ENCODE results near the gene C20orf204. TPM values are rescaled to one million over a fixed set of nuclear protein-coding genes. Genes with fewer than 3 reads are reported as not detected.

The C20orf204 gene
- polyA plus RNA-seq, 1 donor from 2014 or later: 6.0 TPM

GRCh38 chr20:64039293-64040160, 3.5 kb downstream of the C20orf204 start:
- Histone ChIP-seq H3K27ac (ENCODE audit: low read length) (no peak overlapping the region), H3F3A (ENCODE audit: insufficient read depth, low read length, poor library complexity, severe bottlenecking) (no peaks in the 10 kb centered on the region), H3K9ac (ENCODE audit: low read length) (peak overlapping the region; percentile 50), H3K36me3 (ENCODE audit: insufficient read depth, low read length) (no peaks in the 10 kb centered on the region), H3K9me3 (ENCODE audit: low read length) (no peaks in the 10 kb centered on the region), H3K4me3 (ENCODE audit: low read length) (peak overlapping the region; percentile 67), H3K79me2 (replicated peaks; ENCODE audit: insufficient read depth, low read length) (no peaks in the 10 kb centered on the region), H3K27me3 (ENCODE audit: insufficient read depth, low read depth, low read length) (peaks cover 74% of the 10 kb centered on the region), H3K9me2 (ENCODE audit: insufficient read depth, low read length) (no peaks in the 10 kb centered on the region), H2AFZ (ENCODE audit: low read depth, low read length) (no peak overlapping the region), H4K20me1 (ENCODE audit: insufficient read depth) (no peaks in the 10 kb centered on the region), H3K4me2 (ENCODE audit: low read length) (no peak overlapping the region)
- TF ChIP-seq CTCF (IDR thresholded peaks at IDR 0.05; ENCODE audit: poor library complexity, severe bottlenecking) (no peak), RAD21 (conservative IDR thresholded peaks at IDR 0.05) (no peak), SMC3 (conservative IDR thresholded peaks at IDR 0.05; ENCODE audit: poor library complexity) (peak; percentile 4)

- Histone ChIP-seq H3K27me3 (ENCODE audit: insufficient read depth, low read depth, low read length) (peaks cover 83% of the 10 kb centered on the region), H3K4me3 (ENCODE audit: low read length) (no peak overlapping the region), H3K9ac (ENCODE audit: low read length) (no peak overlapping the region), H3K4me2 (ENCODE audit: low read length) (no peak overlapping the region), H4K20me1 (ENCODE audit: insufficient read depth) (no peaks in the 10 kb centered on the region), H3K9me2 (ENCODE audit: insufficient read depth, low read length) (no peaks in the 10 kb centered on the region), H2AFZ (ENCODE audit: low read depth, low read length) (no peak overlapping the region), H3K79me2 (replicated peaks; ENCODE audit: insufficient read depth, low read length) (no peaks in the 10 kb centered on the region), H3F3A (ENCODE audit: insufficient read depth, low read length, poor library complexity, severe bottlenecking) (no peaks in the 10 kb centered on the region), H3K27ac (ENCODE audit: low read length) (no peak overlapping the region), H3K9me3 (ENCODE audit: low read length) (no peaks in the 10 kb centered on the region), H3K36me3 (ENCODE audit: insufficient read depth, low read length) (no peaks in the 10 kb centered on the region)
- no peak for TF ChIP-seq EP300 (conservative IDR thresholded peaks at IDR 0.05; ENCODE audit: poor library complexity, severe bottlenecking)
- no peak for TF ChIP-seq REST (IDR thresholded peaks at IDR 0.05; ENCODE audit: borderline replicate concordance)
- TF ChIP-seq EZH2 (IDR thresholded peaks at IDR 0.05; ENCODE audit: borderline replicate concordance, insufficient read depth, low read length, poor library complexity, severe bottlenecking): no peak
- no peak for TF ChIP-seq TAF1 (IDR thresholded peaks at IDR 0.05; ENCODE audit: low read depth)
These were observed 4.5 kb downstream of the C20orf204 start for GRCh38 chr20:64040231-64041039.

Data from neural cell (in vitro differentiated cells).